Tibial artery (tissue), 4 donors: ENCODE data around the gene YPEL5.
"Not testable (repeated sequence)": the region's sequence is repeated elsewhere in the genome, so short reads cannot be mapped to it uniquely, and the experiment has no call there.

Experiments
- DNase-seq, 2 donors: peaks; one replicate each; pipeline ENCODE4 v3.0.0-alpha.2; 2019
- H3K27ac ChIP-seq, 2 donors: fragments of 200-600 bp; sonication (generic) in 1 of 2; 1 replicate in 1 of 2; 2 replicates in 1 of 2; pipeline ENCODE4 v1.5.1; 2018 to 2019; ENCODE audit warnings: mild to moderate bottlenecking in 1 of 2
- H3K27me3 ChIP-seq, 2 donors: fragments of 200-600 bp; sonication (generic) in 1 of 2; one replicate each; pipeline versions ENCODE4 v1.5.1 to v1.6.0; 2016 to 2019
- H3K36me3 ChIP-seq, 3 donors: fragments of 200-600 bp; sonication (generic) in 2 of 3; one replicate each; pipeline ENCODE4 v1.5.1; 2016 to 2019; ENCODE audit warnings: mild to moderate bottlenecking in 2 of 3
- H3K4me1 ChIP-seq, 4 donors: fragments of 200-600 bp; sonication (generic) in 2 of 4; 1 replicate in 3 of 4; 2 replicates in 1 of 4; pipeline ENCODE4 v1.5.1; 2016 to 2019
- H3K4me3 ChIP-seq, 2 donors: fragments of 200-600 bp; sonication (generic) in 1 of 2; 1 replicate in 1 of 2; 2 replicates in 1 of 2; pipeline ENCODE4 v1.5.1; 2018 to 2019; ENCODE audit warnings: mild to moderate bottlenecking in 2 of 2
- H3K9me3 ChIP-seq, 3 donors: fragments of 200-600 bp; sonication (generic) in 1 of 3; one replicate each; pipeline ENCODE4 v1.5.1; 2016 to 2019
- CTCF ChIP-seq, 2 experiments: fragments of 200-600 bp in 1 of 2; fragments of 450-650 bp in 1 of 2; IDR thresholded peaks; one replicate each; pipeline ENCODE4 v1.5.1; 2017 to 2019; ENCODE audit warnings: antibody characterized with exemption in 2 of 2, mild to moderate bottlenecking in 1 of 2, moderate library complexity in 1 of 2
- intact Hi-C: fragments of 100-400 bp; cut with DNase I; formaldehyde crosslinking; loops from one replicate; pipeline ENCODE4 v1.15.0; 2023; ENCODE audit warnings: low total_unique reads

Gene YPEL5

GRCh38 chr2:30106543-30106942 is 40.3 kb upstream of the YPEL5 start:
- Histone ChIP-seq H3K36me3 (no peaks in the 10 kb centered on the region), H3K4me1 (no peaks in the 10 kb centered on the region), H3K27me3 (peaks cover 0 to 15% of the 10 kb centered on the region in 2 donors), H3K27ac (no peak overlapping the region), H3K4me3 (no peak overlapping the region), H3K9me3 (no peaks in the 10 kb centered on the region)
- no peak for TF ChIP-seq CTCF (IDR thresholded peaks at IDR 0.05)
- DNase-seq, result no peak
- intact Hi-C loops, result no loop called here

- Histone ChIP-seq H3K4me1 (no peaks in the 10 kb centered on the region), H3K27ac (no peak overlapping the region), H3K4me3 (no peak overlapping the region), H3K27me3 (peaks cover 0 to 12% of the 10 kb centered on the region in 2 donors), H3K9me3 (no peaks in the 10 kb centered on the region), H3K36me3 (no peaks in the 10 kb centered on the region)
- DNase-seq, result no peak
- intact Hi-C loops, result no loop called here
- TF ChIP-seq CTCF (IDR thresholded peaks at IDR 0.05), result no peak
These were observed 38.6 kb upstream of the YPEL5 start for GRCh38 chr2:30108192-30108591.

GRCh38 chr2:30108851-30109250 is 38.0 kb upstream of the YPEL5 start:
- no peak for DNase-seq
- no peaks in the 10 kb centered on the region for H3K36me3 ChIP-seq
- H3K27me3 ChIP-seq, result peaks cover 0 to 11% of the 10 kb centered on the region in 2 donors
- no peak overlapping the region for H3K27ac ChIP-seq
- no peaks in the 10 kb centered on the region for H3K4me1 ChIP-seq
- no peak for TF ChIP-seq CTCF (IDR thresholded peaks at IDR 0.05)
- intact Hi-C loops, result no loop called here
- H3K9me3 ChIP-seq, result no peaks in the 10 kb centered on the region
- H3K4me3 ChIP-seq, result no peak overlapping the region

- no peaks in the 10 kb centered on the region for H3K36me3 ChIP-seq
- H3K4me1 ChIP-seq, result no peaks in the 10 kb centered on the region
- peaks cover 0 to 5% of the 10 kb centered on the region in 2 donors for H3K27me3 ChIP-seq
- intact Hi-C loops, result no loop called here
- no peaks in the 10 kb centered on the region for H3K9me3 ChIP-seq
- H3K4me3 ChIP-seq, result no peak overlapping the region
- TF ChIP-seq CTCF (IDR thresholded peaks at IDR 0.05), result no peak
- no peak for DNase-seq
- H3K27ac ChIP-seq, result no peak overlapping the region
These were observed 37.0 kb upstream of the YPEL5 start for GRCh38 chr2:30109856-30110255.

GRCh38 chr2:30110773-30111172 is 36.0 kb upstream of the YPEL5 start:
- no peak overlapping the region for H3K27ac ChIP-seq
- H3K9me3 ChIP-seq, result no peaks in the 10 kb centered on the region
- DNase-seq, result no peak

GRCh38 chr2:30111186-30111585 is 35.6 kb upstream of the YPEL5 start:
- H3K27me3 ChIP-seq, intact Hi-C loops, H3K4me1 ChIP-seq, DNase-seq, H3K4me3 ChIP-seq, H3K27ac ChIP-seq, H3K9me3 ChIP-seq, H3K36me3 ChIP-seq: not testable (repeated sequence)

More at GRCh38 chr2:30110773-30111172, 36.0 kb upstream of the YPEL5 start:
- no peak for TF ChIP-seq CTCF (IDR thresholded peaks at IDR 0.05)
- Histone ChIP-seq H3K4me1 (peaks cover 0 to 5% (median 0%) of the 10 kb centered on the region in 4 donors), H3K36me3 (no peaks in the 10 kb centered on the region), H3K27me3 (peaks cover 0 to 5% of the 10 kb centered on the region in 2 donors), H3K4me3 (no peak overlapping the region)
- intact Hi-C loops, result no loop called here
